Inferior parietal cortex (tissue), 1 donor: ENCODE data around the gene DAAM2.

Experiments used
- DNase-seq: peaks from one replicate; pipeline ENCODE4 v3.0.0-alpha.2; 2016; ENCODE audit errors: extremely low spot score

DAAM2 gene

GRCh38 chr6:39791850-39792539 is at the start of gene DAAM2:
Gene DAAM2 (plus strand): TSS chr6:39792376. CDS start chr6:39856303, 63,927 bp downstream.
- no peak for DNase-seq

- no peak for DNase-seq
Observed at GRCh38 chr6:39746795-39747194, 45.4 kb upstream of the DAAM2 start.

- DNase-seq, result no peak
Observed at GRCh38 chr6:39752835-39753724, 39.1 kb upstream of the DAAM2 start.

- no peak for DNase-seq
Observed at GRCh38 chr6:39753725-39754045, 38.5 kb upstream of the DAAM2 start.

- no peak for DNase-seq
Observed at GRCh38 chr6:39754514-39755115, 37.6 kb upstream of the DAAM2 start.

- DNase-seq, result no peak
Observed at GRCh38 chr6:39755231-39755630, 36.9 kb upstream of the DAAM2 start.

GRCh38 chr6:39756582-39756981 is 35.6 kb upstream of the DAAM2 start:
- no peak for DNase-seq

GRCh38 chr6:39758905-39759605 is 33.1 kb upstream of the DAAM2 start:
- no peak for DNase-seq

- no peak for DNase-seq
Observed at GRCh38 chr6:39760226-39760952, 31.8 kb upstream of the DAAM2 start.

- DNase-seq, result no peak
Observed at GRCh38 chr6:39765508-39766065, 26.6 kb upstream of the DAAM2 start.

GRCh38 chr6:39769012-39769411 is 23.2 kb upstream of the DAAM2 start:
- DNase-seq, result peak; percentile 82

GRCh38 chr6:39770446-39770845 is 21.7 kb upstream of the DAAM2 start:
- DNase-seq, result peak; percentile 53

GRCh38 chr6:39772559-39773273 is 19.5 kb upstream of the DAAM2 start:
- DNase-seq, result no peak

GRCh38 chr6:39773782-39774181 is 18.4 kb upstream of the DAAM2 start:
- no peak for DNase-seq

GRCh38 chr6:39776581-39776980 is 15.6 kb upstream of the DAAM2 start:
- DNase-seq, result no peak

GRCh38 chr6:39777218-39777617 is 15.0 kb upstream of the DAAM2 start:
- no peak for DNase-seq

- DNase-seq, result no peak
Observed at GRCh38 chr6:39777661-39778060, 14.5 kb upstream of the DAAM2 start.

GRCh38 chr6:39778581-39779255 is 13.5 kb upstream of the DAAM2 start:
- DNase-seq, result no peak

GRCh38 chr6:39785281-39785680 is 6.9 kb upstream of the DAAM2 start:
- no peak for DNase-seq

- DNase-seq, result no peak
Observed at GRCh38 chr6:39786649-39787048, 5.5 kb upstream of the DAAM2 start.
